Stomach smooth muscle (tissue), 2 donors: ENCODE measurements around the gene RHAG.
"Not testable (repeated sequence)": the region's sequence is repeated elsewhere in the genome, so short reads cannot be mapped to it uniquely, and the experiment has no call there.

Experiments
- H3K27ac ChIP-seq: one replicate; pipeline ENCODE4 v1.7.0; 2013; ENCODE audit warnings: mild to moderate bottlenecking, low read length, inconsistent platforms
- H3K27me3 ChIP-seq, 2 donors: one replicate each; pipeline ENCODE4 v1.7.0; 2013; ENCODE audit warnings: low read length in 2 of 2; ENCODE audit not compliant: insufficient read depth in 2 of 2, control insufficient read depth in 1 of 2
- H3K36me3 ChIP-seq, 2 donors: one replicate each; pipeline ENCODE4 v1.7.0; 2013; ENCODE audit warnings: low read length in 2 of 2; ENCODE audit not compliant: control insufficient read depth in 2 of 2, insufficient read depth in 2 of 2
- H3K4me1 ChIP-seq: one replicate; pipeline ENCODE4 v1.7.0; 2013; ENCODE audit warnings: low read length; ENCODE audit not compliant: control insufficient read depth, insufficient read depth
- H3K4me3 ChIP-seq, 2 donors: one replicate each; pipeline ENCODE4 v1.7.0; 2013; ENCODE audit warnings: low read length in 2 of 2
- H3K9ac ChIP-seq, 2 donors: one replicate each; pipeline ENCODE4 v1.7.0; 2013; ENCODE audit warnings: low read length in 2 of 2, mild to moderate bottlenecking in 1 of 2
- H3K9me3 ChIP-seq, 2 donors: one replicate each; pipeline ENCODE4 v1.7.0; 2013; ENCODE audit warnings: low read length in 2 of 2; ENCODE audit not compliant: control insufficient read depth in 2 of 2
- donor health status: healthy.
- donor health status: Pancreatic carcinoma.

The RHAG gene

GRCh38 chr6:49635978-49636712 lies 494 bp downstream of the RHAG start:
- no peak overlapping the region for H3K9ac ChIP-seq
- H3K27me3 ChIP-seq, result no peaks in the 10 kb centered on the region
- H3K36me3 ChIP-seq, result no peaks in the 10 kb centered on the region
- H3K4me1 ChIP-seq, result no peaks in the 10 kb centered on the region
- H3K27ac ChIP-seq, result no peak overlapping the region
- H3K9me3 ChIP-seq, result no peaks in the 10 kb centered on the region
- H3K4me3 ChIP-seq, result no peak overlapping the region

GRCh38 chr6:49635480-49635879 lies 1.2 kb downstream of the RHAG start:
- H3K27ac ChIP-seq, result no peak overlapping the region
- no peaks in the 10 kb centered on the region for H3K27me3 ChIP-seq
- no peak overlapping the region for H3K4me3 ChIP-seq
- no peak overlapping the region for H3K9ac ChIP-seq
- no peaks in the 10 kb centered on the region for H3K4me1 ChIP-seq
- H3K36me3 ChIP-seq, result no peaks in the 10 kb centered on the region
- H3K9me3 ChIP-seq, result no peaks in the 10 kb centered on the region

GRCh38 chr6:49634836-49635218 lies 1.8 kb downstream of the RHAG start:
- H3K9me3 ChIP-seq, result no peaks in the 10 kb centered on the region

GRCh38 chr6:49634092-49634835 lies 2.4 kb downstream of the RHAG start:
- Histone ChIP-seq H3K27ac (no peak overlapping the region), H3K9me3 (no peaks in the 10 kb centered on the region), H3K4me3 (no peak overlapping the region), H3K27me3 (no peaks in the 10 kb centered on the region), H3K36me3 (no peaks in the 10 kb centered on the region), H3K4me1 (no peaks in the 10 kb centered on the region), H3K9ac (no peak overlapping the region)

More at GRCh38 chr6:49634836-49635218, 1.8 kb downstream of the RHAG start:
- H3K27ac ChIP-seq, result no peak overlapping the region
- no peak overlapping the region for H3K4me3 ChIP-seq
- no peak overlapping the region for H3K9ac ChIP-seq
- no peaks in the 10 kb centered on the region for H3K4me1 ChIP-seq
- no peaks in the 10 kb centered on the region for H3K27me3 ChIP-seq
- no peaks in the 10 kb centered on the region for H3K36me3 ChIP-seq

GRCh38 chr6:49633541-49633940 lies 3.1 kb downstream of the RHAG start:
- H3K4me3 ChIP-seq, result no peak overlapping the region
- no peaks in the 10 kb centered on the region for H3K9me3 ChIP-seq
- no peak overlapping the region for H3K27ac ChIP-seq
- no peak overlapping the region for H3K9ac ChIP-seq
- H3K27me3 ChIP-seq, result no peaks in the 10 kb centered on the region
- H3K36me3 ChIP-seq, result no peaks in the 10 kb centered on the region
- H3K4me1 ChIP-seq, result no peaks in the 10 kb centered on the region

- Histone ChIP-seq H3K27me3 (no peaks in the 10 kb centered on the region), H3K9ac (no peak overlapping the region), H3K9me3 (no peaks in the 10 kb centered on the region), H3K27ac (no peak overlapping the region), H3K36me3 (no peaks in the 10 kb centered on the region), H3K4me3 (no peak overlapping the region), H3K4me1 (no peaks in the 10 kb centered on the region)
Observed at GRCh38 chr6:49632727-49633126, 3.9 kb downstream of the RHAG start.

- not testable (repeated sequence) for H3K9ac ChIP-seq, H3K9me3 ChIP-seq, H3K36me3 ChIP-seq, H3K27ac ChIP-seq, H3K4me1 ChIP-seq, H3K27me3 ChIP-seq, H3K4me3 ChIP-seq
Observed at GRCh38 chr6:49629485-49630088, 7.1 kb downstream of the RHAG start.

GRCh38 chr6:49626811-49627210 lies 9.8 kb downstream of the RHAG start:
- Histone ChIP-seq H3K4me1 (no peaks in the 10 kb centered on the region), H3K27ac (no peak overlapping the region), H3K27me3 (no peaks in the 10 kb centered on the region), H3K9me3 (no peaks in the 10 kb centered on the region), H3K36me3 (no peaks in the 10 kb centered on the region), H3K9ac (no peak overlapping the region), H3K4me3 (no peak overlapping the region)

GRCh38 chr6:49618257-49618656 lies 18.4 kb downstream of the RHAG start:
- Histone ChIP-seq H3K4me1 (no peaks in the 10 kb centered on the region), H3K27me3 (no peaks in the 10 kb centered on the region), H3K9ac (no peak overlapping the region), H3K27ac (no peak overlapping the region), H3K36me3 (no peaks in the 10 kb centered on the region), H3K4me3 (no peak overlapping the region), H3K9me3 (no peaks in the 10 kb centered on the region)

- H3K27me3 ChIP-seq, H3K4me3 ChIP-seq, H3K9me3 ChIP-seq, H3K4me1 ChIP-seq, H3K36me3 ChIP-seq, H3K9ac ChIP-seq, H3K27ac ChIP-seq: not testable (repeated sequence)
Observed at GRCh38 chr6:49614144-49614543, 22.5 kb downstream of the RHAG start.

- Histone ChIP-seq H3K27me3 (peaks cover 0 to 2% of the 10 kb centered on the region in 2 donors), H3K4me3 (no peak overlapping the region), H3K9ac (no peak overlapping the region), H3K4me1 (no peaks in the 10 kb centered on the region), H3K9me3 (no peaks in the 10 kb centered on the region), H3K36me3 (no peaks in the 10 kb centered on the region), H3K27ac (no peak overlapping the region)
Observed at GRCh38 chr6:49609285-49609684, 27.4 kb downstream of the RHAG start.
